HuH-7 (cell line): ENCODE measurements around the gene ACLY.
A peak's percentile ranks its signal among the peaks of the same experiment; 100 is the strongest.
"Not testable (repeated sequence)": the region's sequence is repeated elsewhere in the genome, so short reads cannot be mapped to it uniquely, and the experiment has no call there.

Experiments
- DNase-seq: peaks from one replicate; pipeline ENCODE4 v3.0.0; 2011; ENCODE audit warnings: low spot score

The ACLY gene

GRCh38 chr17:41939044-41939692, 20.4 kb upstream of the ACLY start:
- DNase-seq: no peak

- no peak for DNase-seq
Measured at GRCh38 chr17:41937970-41938954, 19.5 kb upstream of the ACLY start.

GRCh38 chr17:41935641-41936040, 16.9 kb upstream of the ACLY start:
- DNase-seq: no peak

- DNase-seq: no peak
Measured at GRCh38 chr17:41932816-41933389, 14.2 kb upstream of the ACLY start.

- DNase-seq: not testable (repeated sequence)
Measured at GRCh38 chr17:41931715-41932114, 13.0 kb upstream of the ACLY start.

- DNase-seq: not testable (repeated sequence)
Measured at GRCh38 chr17:41930833-41931156, 12.0 kb upstream of the ACLY start.

- peak; percentile 94 for DNase-seq
Measured at GRCh38 chr17:41930009-41930832, 11.5 kb upstream of the ACLY start, which contains the start of gene ODAD4. ODAD4 (plus strand) TSS chr17:41930617; CDS start chr17:41930724, 107 bp downstream.

- no peak for DNase-seq
Measured at GRCh38 chr17:41928693-41929251, 10.0 kb upstream of the ACLY start.

GRCh38 chr17:41925991-41926590, 7.3 kb upstream of the ACLY start:
- no peak for DNase-seq

GRCh38 chr17:41920580-41920955, 1.8 kb upstream of the ACLY start:
- DNase-seq: no peak

- no peak for DNase-seq
Measured at GRCh38 chr17:41919840-41920579, 1.3 kb upstream of the ACLY start.

GRCh38 chr17:41919165-41919817, 540 bp upstream of the ACLY start:
- DNase-seq: peak; percentile 96

- DNase-seq: peak; percentile 40
Measured at GRCh38 chr17:41917679-41918313, 955 bp downstream of the ACLY start.

- DNase-seq: no peak
Measured at GRCh38 chr17:41917192-41917591, 1.6 kb downstream of the ACLY start.

- DNase-seq: no peak
Measured at GRCh38 chr17:41915566-41915965, 3.2 kb downstream of the ACLY start.

- no peak for DNase-seq
Measured at GRCh38 chr17:41915020-41915419, 3.7 kb downstream of the ACLY start.

- peak; percentile 61 for DNase-seq
Measured at GRCh38 chr17:41914358-41914766, 4.4 kb downstream of the ACLY start.

GRCh38 chr17:41913798-41914197, 5.0 kb downstream of the ACLY start:
- no peak for DNase-seq

GRCh38 chr17:41912925-41913324, 5.8 kb downstream of the ACLY start:
- DNase-seq: no peak
